SJCRH30 (cell line): ENCODE results near the gene KYNU. TPM values are rescaled to one million over a fixed set of nuclear protein-coding genes. Genes with fewer than 3 reads are reported as not detected.
"Not testable (repeated sequence)": the region's sequence is repeated elsewhere in the genome, so short reads cannot be mapped to it uniquely, and the experiment has no call there.

ENCODE experiments used
- DNase-seq, 2 experiments: peaks; one replicate each; pipeline ENCODE4 v3.0.0-alpha.2; 2015 to 2020
- H3K27ac ChIP-seq: fragments of 250-450 bp; sonication (Bioruptor Pico); 2 replicates; pipeline ENCODE4 v1.5.1; 2020; ENCODE audit warnings: mild to moderate bottlenecking, moderate library complexity
- H3K27me3 ChIP-seq: fragments of 250-450 bp; sonication (Bioruptor Pico); 2 replicates; pipeline ENCODE4 v1.5.1; 2020; ENCODE audit warnings: mild to moderate bottlenecking, moderate library complexity
- H3K36me3 ChIP-seq: fragments of 250-450 bp; sonication (Bioruptor Pico); 2 replicates; pipeline ENCODE4 v1.5.1; 2020; ENCODE audit warnings: mild to moderate bottlenecking, moderate library complexity
- H3K4me1 ChIP-seq: fragments of 250-450 bp; sonication (Bioruptor Pico); 2 replicates; pipeline ENCODE4 v1.5.1; 2020; ENCODE audit warnings: mild to moderate bottlenecking, moderate library complexity
- H3K4me3 ChIP-seq: fragments of 250-450 bp; sonication (Bioruptor Pico); 2 replicates; pipeline ENCODE4 v1.5.1; 2020; ENCODE audit warnings: mild to moderate bottlenecking, moderate library complexity
- H3K9me3 ChIP-seq: fragments of 250-450 bp; sonication (Bioruptor Pico); replicated peaks from 2 replicates; pipeline ENCODE4 v1.5.1; 2020; ENCODE audit warnings: mild to moderate bottlenecking, moderate library complexity
- total RNA-seq: library from RNA; depleted of rRNA; stranded (reverse); fragments of >200 nt; shearing (Covaris generic); gene quantifications from 2 replicates; pipeline ENCODE4 v1.2.3, GENCODE V29; 2014

Gene KYNU
- total RNA-seq, 1 experiment from 2014 or later = 0.02 TPM

DNA sequence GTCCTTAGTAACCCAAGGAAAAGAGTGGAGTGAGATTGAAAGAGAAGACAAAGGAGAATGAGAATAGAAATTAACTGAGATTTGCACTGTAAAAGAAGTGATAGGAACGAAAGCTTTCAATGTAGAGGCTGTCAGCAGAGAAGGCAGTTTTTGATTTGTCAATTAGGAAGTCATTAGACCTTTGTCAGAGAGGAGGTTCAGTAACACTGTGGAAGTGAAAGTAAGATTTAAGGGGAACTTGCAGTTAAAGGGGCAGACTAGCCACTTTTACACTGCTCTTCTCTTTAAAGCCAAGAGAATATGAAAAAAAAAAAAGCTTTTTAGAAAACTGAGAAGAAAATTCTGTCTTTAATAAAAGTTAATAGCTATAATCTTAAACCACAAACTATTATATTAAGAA lies 11.5 kb upstream of the KYNU start:
- H3K4me3 ChIP-seq = no peak overlapping the region
- H3K27ac ChIP-seq = no peak overlapping the region
- H3K4me1 ChIP-seq = no peaks in the 10 kb centered on the region
- no peaks in the 10 kb centered on the region for H3K27me3 ChIP-seq
- no peaks in the 10 kb centered on the region for H3K9me3 ChIP-seq
- no peaks in the 10 kb centered on the region for H3K36me3 ChIP-seq
- DNase-seq = no peak

DNA sequence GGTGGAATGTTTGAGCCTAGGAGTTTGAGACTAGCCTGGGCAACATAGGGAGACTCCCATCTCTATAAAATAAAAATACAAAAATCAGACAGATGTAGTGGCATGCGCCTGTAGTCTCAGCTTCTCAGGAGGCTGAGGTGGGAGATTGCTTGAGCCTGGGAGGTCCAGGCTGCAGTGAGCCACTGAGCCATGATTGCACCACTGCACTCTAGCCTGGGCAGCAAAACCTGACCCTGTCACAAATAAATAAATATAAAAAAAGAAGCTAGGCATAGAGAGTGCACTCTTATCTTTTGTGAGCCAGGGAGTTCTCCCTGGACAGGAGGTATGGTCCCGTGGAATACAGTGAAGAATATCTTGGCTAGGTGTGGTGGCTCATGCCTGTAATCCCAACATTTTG lies 11.0 kb upstream of the KYNU start:
- Histone ChIP-seq H3K4me3 (no peak overlapping the region), H3K9me3 (no peaks in the 10 kb centered on the region), H3K4me1 (no peaks in the 10 kb centered on the region), H3K27me3 (no peaks in the 10 kb centered on the region), H3K36me3 (no peaks in the 10 kb centered on the region), H3K27ac (no peak overlapping the region)
- DNase-seq = no peak

DNA sequence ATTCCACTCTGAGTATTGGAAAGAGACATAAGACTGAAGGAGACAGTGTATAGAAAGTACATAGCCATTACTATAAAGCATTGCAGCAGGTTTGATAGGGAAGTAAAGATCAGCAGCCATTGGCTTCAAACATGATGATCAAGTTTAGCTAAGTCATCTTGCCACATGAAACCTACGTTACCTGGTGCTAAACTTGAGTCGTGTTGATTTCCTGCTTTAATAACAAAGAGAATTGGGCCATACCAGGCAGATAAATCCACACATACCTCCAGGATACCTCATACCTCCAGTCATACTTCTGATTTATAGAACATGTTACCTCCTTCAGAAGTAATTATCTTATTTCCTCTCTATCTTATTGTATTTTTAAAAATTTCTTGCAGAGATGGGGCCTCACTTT lies 10.3 kb upstream of the KYNU start:
- H3K27ac ChIP-seq = no peak overlapping the region
- DNase-seq = no peak
- no peaks in the 10 kb centered on the region for H3K9me3 ChIP-seq
- H3K4me3 ChIP-seq = no peak overlapping the region
- H3K4me1 ChIP-seq = no peaks in the 10 kb centered on the region
- H3K27me3 ChIP-seq = no peaks in the 10 kb centered on the region
- no peaks in the 10 kb centered on the region for H3K36me3 ChIP-seq

DNA sequence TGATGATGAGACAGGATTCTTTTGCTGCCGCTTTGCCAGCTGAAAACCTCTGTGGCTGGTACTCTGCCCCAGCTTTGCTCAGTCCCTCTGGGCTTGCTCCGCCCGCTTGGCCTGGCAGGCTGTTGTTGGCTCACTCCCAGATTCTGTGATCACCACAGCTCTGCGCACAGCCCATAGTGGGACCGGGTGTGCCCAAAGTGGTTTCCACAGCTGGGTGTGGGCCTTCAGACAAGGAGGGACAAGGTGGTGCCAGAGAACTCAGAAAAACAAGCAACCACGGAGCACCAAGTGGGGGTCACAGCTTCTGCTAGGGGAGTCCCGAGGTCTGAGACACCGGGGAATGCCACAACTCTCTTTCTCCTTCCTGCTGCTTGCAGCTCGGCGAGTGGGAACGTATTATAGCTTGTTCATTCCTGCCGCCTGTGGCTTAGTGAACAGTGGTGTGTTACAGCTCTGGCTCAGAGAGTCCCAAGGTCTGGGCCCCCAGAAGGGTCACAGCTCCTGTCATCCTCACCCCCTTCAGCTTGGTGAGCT lies 9.2 kb upstream of the KYNU start:
- H3K27ac ChIP-seq = no peak overlapping the region
- H3K9me3 ChIP-seq = no peaks in the 10 kb centered on the region
- no peak for DNase-seq
- no peaks in the 10 kb centered on the region for H3K36me3 ChIP-seq
- no peak overlapping the region for H3K4me3 ChIP-seq
- H3K4me1 ChIP-seq = no peaks in the 10 kb centered on the region
- no peaks in the 10 kb centered on the region for H3K27me3 ChIP-seq

DNA sequence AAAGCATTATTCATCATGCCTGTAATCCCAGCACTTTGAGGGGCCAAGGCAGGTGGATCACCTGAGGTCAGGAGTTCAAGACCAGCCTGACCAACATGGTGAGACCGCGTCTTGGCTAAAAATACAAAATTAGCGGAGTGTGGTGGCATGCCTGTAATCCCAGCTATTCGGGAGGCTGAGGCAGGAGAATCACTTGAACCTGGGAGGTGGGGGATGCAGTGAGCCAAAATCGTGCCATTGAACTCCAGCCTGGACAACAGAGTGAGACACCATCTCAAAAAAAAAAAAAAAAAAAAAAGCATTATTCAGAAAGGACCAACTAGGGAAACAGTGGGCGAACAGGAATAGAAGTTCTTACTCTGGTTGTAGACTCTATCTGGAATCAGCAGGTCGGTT lies 8.4 kb upstream of the KYNU start:
- H3K9me3 ChIP-seq, H3K27ac ChIP-seq, H3K4me1 ChIP-seq, H3K36me3 ChIP-seq, H3K4me3 ChIP-seq, DNase-seq, H3K27me3 ChIP-seq: not testable (repeated sequence)

DNA sequence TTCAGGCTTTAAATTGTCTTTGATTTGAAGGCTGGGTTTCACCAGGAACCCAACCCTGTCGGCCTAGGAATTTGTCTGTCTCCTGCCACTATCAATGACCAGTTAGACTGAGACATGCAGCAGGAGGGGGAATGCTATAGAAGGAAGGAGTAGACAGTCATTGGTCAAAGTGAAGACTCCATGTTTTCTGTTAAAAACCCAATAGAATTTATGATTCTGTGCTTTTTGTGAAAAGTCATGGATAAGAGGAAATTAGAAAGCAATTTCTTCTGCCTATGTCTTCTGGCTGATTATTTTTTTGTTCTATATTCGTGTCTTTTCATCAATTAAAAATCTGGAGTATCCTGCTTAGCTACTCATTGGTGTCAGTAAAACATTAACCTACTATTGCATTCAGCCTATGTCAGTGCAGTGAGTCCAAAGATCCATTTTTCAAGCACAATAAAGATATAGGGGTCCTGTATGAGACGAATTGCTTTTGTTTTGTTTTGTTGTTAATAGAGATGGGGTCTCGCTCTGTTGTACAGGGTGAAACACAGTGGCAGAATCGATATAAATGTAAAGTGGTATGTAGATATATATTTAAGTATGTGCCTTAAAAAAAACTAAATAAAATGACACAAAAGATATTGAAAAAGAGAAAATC lies 7.9 kb upstream of the KYNU start:
- no peaks in the 10 kb centered on the region for H3K27me3 ChIP-seq
- H3K27ac ChIP-seq = no peak overlapping the region
- no peaks in the 10 kb centered on the region for H3K36me3 ChIP-seq
- no peaks in the 10 kb centered on the region for H3K4me1 ChIP-seq
- no peak for DNase-seq
- no peaks in the 10 kb centered on the region for H3K9me3 ChIP-seq
- no peak overlapping the region for H3K4me3 ChIP-seq

DNA sequence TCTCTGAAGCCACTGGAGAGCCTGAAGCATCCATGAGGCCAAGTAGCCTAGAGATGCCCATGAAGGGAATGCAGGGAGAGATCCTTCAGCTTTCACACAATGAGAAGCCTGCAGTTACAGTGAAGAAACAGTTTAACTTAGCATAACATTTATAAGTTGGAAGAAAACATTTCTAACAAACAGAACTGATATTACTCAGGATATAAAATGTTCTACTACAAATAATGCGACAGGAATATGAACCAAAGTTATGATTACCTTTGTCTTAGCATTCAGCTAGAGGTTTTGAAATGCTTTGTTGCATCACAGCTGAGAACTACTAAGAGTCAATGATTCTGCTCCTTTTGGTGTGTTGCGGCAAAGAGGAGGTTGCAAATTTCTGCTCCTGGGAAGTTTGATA lies 6.9 kb upstream of the KYNU start:
- Histone ChIP-seq H3K4me3 (no peak overlapping the region), H3K36me3 (no peaks in the 10 kb centered on the region), H3K27ac (no peak overlapping the region), H3K27me3 (no peaks in the 10 kb centered on the region), H3K9me3 (no peaks in the 10 kb centered on the region), H3K4me1 (no peaks in the 10 kb centered on the region)
- no peak for DNase-seq

DNA sequence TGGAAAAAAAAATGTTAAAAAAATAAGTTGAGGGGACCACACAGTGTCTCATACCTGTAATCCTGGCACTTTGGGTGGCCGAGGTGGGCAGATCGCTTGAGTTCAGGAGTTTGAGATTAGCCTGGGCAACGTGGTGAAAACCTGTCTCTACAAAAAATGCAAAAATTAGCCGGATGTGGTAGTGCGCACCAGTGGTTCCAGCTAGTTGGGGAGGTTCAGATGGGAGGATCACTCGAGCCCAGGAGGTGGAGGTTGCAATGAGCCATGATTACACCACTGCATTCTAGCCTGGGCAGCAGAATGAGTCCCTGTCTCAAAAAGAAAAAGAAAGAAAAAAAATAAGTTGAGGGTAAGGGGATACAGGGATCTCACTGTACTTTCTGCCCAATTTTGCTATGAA lies 6.1 kb upstream of the KYNU start:
- Histone ChIP-seq H3K27ac (no peak overlapping the region), H3K9me3 (no peaks in the 10 kb centered on the region), H3K27me3 (no peaks in the 10 kb centered on the region), H3K4me3 (no peak overlapping the region), H3K36me3 (no peaks in the 10 kb centered on the region), H3K4me1 (no peaks in the 10 kb centered on the region)
- no peak for DNase-seq

DNA sequence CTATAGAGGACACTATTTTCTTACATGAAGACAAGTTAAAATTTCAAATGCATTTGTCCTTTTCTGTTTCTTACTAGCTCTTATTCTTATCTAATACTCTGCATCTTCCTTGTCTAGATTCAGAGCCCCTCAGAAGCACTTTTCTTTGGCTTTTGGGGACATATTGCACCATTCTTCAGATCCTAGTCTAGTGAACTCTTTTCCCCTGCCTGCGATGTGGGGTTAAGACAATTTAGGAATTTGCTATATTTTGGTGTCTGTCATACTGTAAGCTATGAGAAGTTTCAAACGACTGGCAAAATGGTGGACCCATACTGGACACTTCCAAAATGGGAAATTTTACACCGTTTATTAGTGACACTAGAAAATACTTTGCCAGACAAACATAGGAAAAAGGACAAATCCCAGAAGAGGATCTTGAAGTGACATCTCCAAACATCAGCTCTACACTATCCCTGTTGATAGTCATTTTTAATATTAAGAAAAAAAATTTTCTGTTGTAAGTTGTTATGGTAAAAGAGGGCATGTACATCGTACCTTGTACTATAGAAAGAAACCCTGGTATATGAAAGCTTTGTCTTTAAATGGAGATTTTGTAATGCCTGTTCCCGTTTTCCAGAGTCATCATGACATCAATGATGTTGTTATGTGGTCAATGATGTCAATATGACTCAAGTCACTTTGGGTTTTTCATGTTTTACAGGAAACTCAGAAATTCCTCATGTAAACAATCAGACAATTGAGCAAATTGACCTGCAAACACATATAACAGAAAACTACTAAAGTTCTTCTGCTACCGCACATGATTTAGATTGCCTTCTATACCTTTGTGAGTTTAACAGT lies 4.4 kb upstream of the KYNU start:
- Histone ChIP-seq H3K36me3 (no peaks in the 10 kb centered on the region), H3K27me3 (no peaks in the 10 kb centered on the region), H3K27ac (no peak overlapping the region), H3K4me1 (no peaks in the 10 kb centered on the region), H3K9me3 (no peaks in the 10 kb centered on the region), H3K4me3 (no peak overlapping the region)
- DNase-seq = no peak

DNA sequence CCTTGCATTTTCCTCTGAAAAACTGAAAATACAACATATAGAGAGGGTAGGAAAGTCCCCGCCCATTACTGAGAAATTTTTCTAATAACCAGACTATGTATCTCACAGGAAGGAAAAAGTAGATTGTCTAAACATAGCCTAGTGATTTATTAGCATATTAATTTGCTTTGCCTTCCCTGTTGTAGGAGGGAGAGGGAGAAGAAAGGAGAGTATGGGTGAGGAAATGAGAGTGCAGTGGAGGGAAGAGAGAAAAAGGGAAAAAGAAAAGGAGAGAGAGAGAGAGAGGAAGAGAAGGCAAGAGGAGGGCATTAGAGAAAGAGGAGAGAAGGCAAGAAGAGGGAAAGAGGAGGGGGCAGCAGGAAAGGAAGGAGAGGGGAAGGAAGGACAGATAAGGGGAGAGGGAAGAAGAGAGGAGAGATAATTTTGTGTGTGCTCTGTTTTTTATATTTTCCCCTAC lies 3.6 kb upstream of the KYNU start:
- Histone ChIP-seq H3K9me3 (no peaks in the 10 kb centered on the region), H3K27ac (no peak overlapping the region), H3K4me1 (no peaks in the 10 kb centered on the region), H3K36me3 (no peaks in the 10 kb centered on the region), H3K4me3 (no peak overlapping the region), H3K27me3 (no peaks in the 10 kb centered on the region)
- DNase-seq = no peak

DNA sequence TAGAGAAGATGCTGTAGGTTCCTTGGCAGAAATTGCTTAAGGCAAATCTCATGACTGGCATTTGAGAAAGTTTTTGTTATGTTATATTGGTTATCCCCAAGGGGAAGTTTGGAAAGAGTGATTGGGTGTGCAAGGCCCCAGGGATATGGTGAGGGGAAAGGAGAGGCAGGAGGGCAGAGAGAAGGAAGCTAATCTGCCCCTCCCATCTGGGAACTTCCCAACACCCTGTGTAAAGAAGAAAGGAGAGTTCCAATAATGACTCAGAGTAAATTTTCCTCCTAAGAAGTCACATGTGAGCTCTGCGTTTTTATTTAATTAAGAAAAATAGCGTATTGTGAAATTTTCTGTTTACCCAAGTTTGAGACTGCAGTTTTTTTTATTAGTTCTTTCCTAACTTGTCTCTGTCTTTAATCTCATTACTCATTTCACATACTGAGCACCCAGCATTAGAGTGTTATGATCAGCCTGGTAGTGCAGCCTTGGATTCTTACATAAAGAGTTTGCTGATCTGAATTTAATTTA lies 3.1 kb upstream of the KYNU start:
- no peak overlapping the region for H3K27ac ChIP-seq
- no peak for DNase-seq
- no peaks in the 10 kb centered on the region for H3K27me3 ChIP-seq
- no peaks in the 10 kb centered on the region for H3K9me3 ChIP-seq
- H3K4me3 ChIP-seq = no peak overlapping the region
- no peaks in the 10 kb centered on the region for H3K36me3 ChIP-seq
- no peaks in the 10 kb centered on the region for H3K4me1 ChIP-seq

DNA sequence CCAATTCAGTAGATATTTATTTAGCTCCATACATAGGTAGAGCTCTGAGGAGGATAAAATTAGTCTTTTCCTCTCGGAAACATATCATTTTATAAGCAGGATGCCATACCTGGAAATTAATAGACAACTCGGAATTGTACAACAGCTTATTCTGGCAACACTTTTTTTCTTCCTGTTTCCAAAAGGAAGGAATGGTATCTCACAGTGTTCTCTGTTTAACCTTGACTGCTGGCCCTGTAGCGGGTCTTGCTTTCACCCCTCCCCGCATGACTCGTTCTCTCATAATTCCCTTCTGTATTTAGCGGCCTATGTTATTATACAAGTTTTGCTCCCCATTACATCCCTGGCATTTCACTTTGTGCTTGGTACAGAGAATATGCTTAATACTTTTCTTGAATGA lies 2.5 kb upstream of the KYNU start:
- Histone ChIP-seq H3K36me3 (no peaks in the 10 kb centered on the region), H3K27ac (no peak overlapping the region), H3K9me3 (no peaks in the 10 kb centered on the region), H3K4me3 (no peak overlapping the region), H3K27me3 (no peaks in the 10 kb centered on the region), H3K4me1 (no peaks in the 10 kb centered on the region)
- DNase-seq = no peak

DNA sequence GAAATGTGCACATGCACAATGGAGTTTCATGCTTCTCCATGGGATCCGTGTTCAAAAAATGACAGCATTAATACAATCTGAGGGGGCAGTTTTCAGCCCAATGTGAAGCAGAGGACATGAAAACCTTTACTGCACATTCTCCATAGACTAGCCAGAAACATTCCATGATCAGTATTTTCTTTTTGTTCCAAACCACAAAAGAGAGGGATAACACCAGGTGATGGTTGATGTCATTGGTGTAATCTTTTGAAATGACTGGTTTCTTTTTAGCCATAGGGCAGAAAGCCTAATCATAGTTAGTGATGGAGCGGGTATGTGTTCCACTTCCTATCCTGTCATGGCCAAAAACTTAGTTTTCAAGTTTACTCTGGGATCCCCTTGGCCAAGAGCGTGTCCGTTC lies 1.8 kb upstream of the KYNU start:
- H3K4me3 ChIP-seq = no peak overlapping the region
- no peak overlapping the region for H3K27ac ChIP-seq
- H3K9me3 ChIP-seq = no peaks in the 10 kb centered on the region
- DNase-seq = no peak
- no peaks in the 10 kb centered on the region for H3K4me1 ChIP-seq
- no peaks in the 10 kb centered on the region for H3K27me3 ChIP-seq
- no peaks in the 10 kb centered on the region for H3K36me3 ChIP-seq

DNA sequence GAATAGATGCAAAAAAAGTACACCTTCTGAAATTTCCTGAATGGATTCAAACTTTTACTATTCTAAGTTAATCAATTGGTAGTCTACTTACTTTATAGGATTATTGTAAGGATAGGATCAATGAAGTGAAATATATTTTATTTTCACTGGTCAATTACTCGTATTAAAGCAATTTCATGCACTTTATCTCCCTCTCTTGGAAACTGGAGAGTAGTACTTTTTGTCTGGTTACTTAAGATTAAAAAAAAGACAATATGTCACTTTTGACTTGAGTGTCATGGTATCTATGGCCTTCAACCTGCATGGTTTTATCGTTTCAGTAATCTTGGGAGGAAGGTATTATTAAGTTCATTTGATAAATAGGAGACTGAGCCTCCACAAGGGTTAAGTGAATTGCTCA lies 1.0 kb upstream of the KYNU start:
- no peak for DNase-seq
- Histone ChIP-seq H3K27ac (no peak overlapping the region), H3K4me1 (no peaks in the 10 kb centered on the region), H3K27me3 (no peaks in the 10 kb centered on the region), H3K9me3 (no peaks in the 10 kb centered on the region), H3K36me3 (no peaks in the 10 kb centered on the region), H3K4me3 (no peak overlapping the region)

DNA sequence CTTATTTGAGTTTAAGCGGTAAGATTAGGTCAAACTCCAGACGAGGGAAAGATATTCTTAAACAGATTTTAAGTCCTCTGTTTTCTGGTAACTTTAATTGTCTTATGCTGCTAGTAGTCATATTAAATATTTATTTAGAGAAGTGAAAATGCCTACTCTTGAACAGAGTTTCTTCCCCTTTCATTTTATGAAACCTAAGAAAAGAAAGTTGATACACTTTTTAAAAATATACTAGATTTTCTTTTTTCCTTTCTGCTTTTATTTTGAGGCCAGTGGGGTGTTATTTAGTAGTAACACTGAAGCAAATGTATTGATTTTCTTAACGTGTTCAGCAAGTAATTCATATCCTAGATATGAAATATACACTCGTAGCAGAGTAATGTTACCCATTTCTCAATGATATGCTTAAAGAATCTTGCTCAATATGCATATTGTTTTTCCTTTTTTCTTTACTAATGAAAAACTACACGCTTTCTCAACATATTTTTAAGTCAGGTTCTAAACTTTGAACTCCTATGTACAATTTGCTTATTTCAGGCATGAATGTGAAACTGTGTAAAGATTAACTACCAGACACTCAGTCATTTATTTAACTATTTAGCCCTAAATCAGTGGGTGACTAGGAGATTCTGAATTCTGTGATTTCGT lies 691 bp downstream of the KYNU start:
- no peaks in the 10 kb centered on the region for H3K9me3 ChIP-seq

More for the DNA sequence above, 691 bp downstream of the KYNU start:
- no peaks in the 10 kb centered on the region for H3K36me3 ChIP-seq
- no peaks in the 10 kb centered on the region for H3K4me1 ChIP-seq
- no peaks in the 10 kb centered on the region for H3K27me3 ChIP-seq
- no peak overlapping the region for H3K27ac ChIP-seq
- no peak overlapping the region for H3K4me3 ChIP-seq
- DNase-seq = no peak
